CD4-positive, alpha-beta memory T cell (primary cell): ENCODE measurements around the gene HYAL2. TPM values are rescaled to one million over a fixed set of nuclear protein-coding genes. Genes with fewer than 3 reads are reported as not detected.

Experiments used
- CTCF ChIA-PET: fragments of 350-600 bp; sonication (Branson Sonifier 250); formaldehyde crosslinking; loops from one replicate; lab custom pipeline; 2021; ENCODE audit warnings: inconsistent platforms; ENCODE audit not compliant: partially characterized antibody; lab: Charles Lee
- POLR2A ChIA-PET: fragments of 350-600 bp; sonication (Branson Sonifier 250); formaldehyde crosslinking; loops from one replicate; lab custom pipeline; 2021; ENCODE audit not compliant: partially characterized antibody; lab: Charles Lee
- DNase-seq, 5 donors: peaks; one replicate each; pipeline versions ENCODE4 v3.0.0 to v3.0.0-alpha.2; 2020 to 2022; ENCODE audit warnings: mixed read lengths in 1 of 5
- H3K27ac ChIP-seq: one replicate; pipeline ENCODE4 v1.7.0; 2013; ENCODE audit warnings: low read depth, low read length
- H3K27me3 ChIP-seq: 2 replicates; pipeline ENCODE4 v1.7.0; 2013; ENCODE audit warnings: mild to moderate bottlenecking, low read length, moderate library complexity; ENCODE audit not compliant: insufficient read depth
- H3K36me3 ChIP-seq: 2 replicates; pipeline ENCODE4 v1.7.0; 2013; ENCODE audit warnings: mild to moderate bottlenecking, low read length, moderate library complexity; ENCODE audit not compliant: insufficient read depth
- H3K4me1 ChIP-seq: 2 replicates; pipeline ENCODE4 v1.7.0; 2013; ENCODE audit warnings: mild to moderate bottlenecking, low read length, moderate library complexity; ENCODE audit not compliant: insufficient read depth
- H3K4me3 ChIP-seq, 2 donors: one replicate each; pipeline ENCODE4 v1.7.0; 2013; ENCODE audit warnings: low read length in 2 of 2, mild to moderate bottlenecking in 1 of 2
- H3K9me3 ChIP-seq, 2 donors: one replicate each; pipeline ENCODE4 v1.7.0; 2013; ENCODE audit warnings: low read length in 2 of 2, control low read depth in 1 of 2; ENCODE audit not compliant: control insufficient read depth in 1 of 2
- H3K27ac Mint-ChIP-seq, 7 donors: one replicate each; pipeline ENCODE4 v1.8.0; 2020 to 2021; ENCODE audit warnings: mixed read lengths in 7 of 7, mild to moderate bottlenecking in 6 of 7, inconsistent platforms in 3 of 7, moderate library complexity in 3 of 7
- H3K27me3 Mint-ChIP-seq, 2 donors: one replicate each; pipeline ENCODE4 v1.8.0; 2020 to 2021; ENCODE audit warnings: mixed read lengths in 2 of 2
- H3K36me3 Mint-ChIP-seq, 2 donors: one replicate each; pipeline ENCODE4 v1.8.0; 2020 to 2021; ENCODE audit warnings: mixed read lengths in 2 of 2, inconsistent platforms in 1 of 2, mild to moderate bottlenecking in 1 of 2
- H3K4me1 Mint-ChIP-seq, 4 donors: one replicate each; pipeline ENCODE4 v1.8.0; 2020 to 2021; ENCODE audit warnings: mixed read lengths in 4 of 4, mild to moderate bottlenecking in 1 of 4
- H3K4me3 Mint-ChIP-seq, 8 donors: one replicate each; pipeline ENCODE4 v1.8.0; 2020 to 2021; ENCODE audit warnings: mixed read lengths in 8 of 8, mild to moderate bottlenecking in 7 of 8, moderate library complexity in 6 of 8, inconsistent platforms in 3 of 8
- H3K9me3 Mint-ChIP-seq, 8 donors: one replicate each; pipeline ENCODE4 v1.8.0; 2020 to 2021; ENCODE audit warnings: mixed read lengths in 8 of 8, mild to moderate bottlenecking in 5 of 8, inconsistent platforms in 3 of 8, moderate library complexity in 1 of 8
- intact Hi-C: fragments of 100-400 bp; cut with micrococcal nuclease; formaldehyde crosslinking; loops from one replicate; pipeline ENCODE4 v1.15.1; 2023
- polyA plus RNA-seq, 2 donors: library from polyadenylated mRNA; unstranded; fragments of 300-500 nt; fragmentation: Illumina TruSeq; gene quantifications; one replicate each; pipeline ENCODE4 v1.2.3, GENCODE V29; 2021
- total RNA-seq, 2 experiments: library from RNA; stranded (reverse); gene quantifications; one replicate each; pipeline ENCODE4 v1.2.3, GENCODE V29; 2021

The HYAL2 gene
- total and polyA plus RNA-seq, 4 experiments from 2014 or later = 3.7 to 12.3 (median 7.2) TPM

- ChIA-PET CTCF (interaction anchor here (0.9 to 1.8 kb wide), 4 partner anchors 14 to 178 kb away, joined by 3 to 13 read pairs (median 8); partner anchors contain the start of genes CYB561D2, NPRL2 and ZMYND10), POLR2A (interaction anchor here (0.6 to 11.5 kb wide), 13 partner anchors 8 to 1135 kb away, joined by 3 to 153 read pairs (median 6); partner anchors contain the start of genes C3orf18, CYB561D2, DCAF1 and HEMK1)
- no peaks in the 10 kb centered on the region for H3K27me3 ChIP-seq
- peak overlapping the region in 1 of 2 donors; percentile 100 for H3K4me3 ChIP-seq
- DNase-seq = no peak
- Mint-ChIP-seq H3K4me3 (peak overlapping the region; percentile 46 to 94 (median 90)), H3K9me3 (no peaks in the 10 kb centered on the region), H3K36me3 (no peaks in the 10 kb centered on the region), H3K27ac (peak overlapping the region in 1 of 7 donors; percentile 91), H3K4me1 (peaks cover 9 to 38% (median 21%) of the 10 kb centered on the region in 4 donors), H3K27me3 (peaks cover 0 to 1% of the 10 kb centered on the region in 2 donors)
- no peaks in the 10 kb centered on the region for H3K9me3 ChIP-seq
- peak overlapping the region; percentile 29 for H3K27ac ChIP-seq
- no peaks in the 10 kb centered on the region for H3K36me3 ChIP-seq
- H3K4me1 ChIP-seq = peaks cover 34% of the 10 kb centered on the region
- intact Hi-C loops = loop anchor here (2.0 to 5.0 kb wide), 3 partner anchors 14 to 248 kb away; partner anchors contain the start of genes C3orf18, CISH, CYB561D2 and HEMK1
Measured at GRCh38 chr3:50364573-50365079, 42.1 kb upstream of the HYAL2 start.

- DNase-seq = no peak
- H3K4me1 Mint-ChIP-seq = peaks cover 26 to 49% (median 38%) of the 10 kb centered on the region in 4 donors
- H3K36me3 Mint-ChIP-seq = peaks cover 0 to 30% of the 10 kb centered on the region in 2 donors
- Histone ChIP-seq H3K36me3 (peaks cover 20% of the 10 kb centered on the region), H3K4me3 (peak overlapping the region in 1 of 2 donors; percentile 46), H3K4me1 (peaks cover 50% of the 10 kb centered on the region), H3K27ac (peak overlapping the region; percentile 97), H3K27me3 (no peaks in the 10 kb centered on the region), H3K9me3 (no peaks in the 10 kb centered on the region)
- POLR2A ChIA-PET = interaction anchor here (0.8 to 23.7 kb wide), 5 partner anchors 11 to 61 kb away, joined by 3 to 595 read pairs (median 4); partner anchors contain the start of genes CYB561D2, HYAL3, NAA80 and NPRL2
- H3K4me3 Mint-ChIP-seq = peak overlapping the region; percentile 95 to 100 (median 98)
- H3K27ac Mint-ChIP-seq = peak overlapping the region; percentile 96 to 98 (median 98)
- no peaks in the 10 kb centered on the region for H3K27me3 Mint-ChIP-seq
- no peaks in the 10 kb centered on the region for H3K9me3 Mint-ChIP-seq
- intact Hi-C loops = loop anchor here (1.0 kb wide), 4 partner anchors 8 to 67 kb away; partner anchors contain the start of genes HYAL3, IFRD2, NAA80 and TUSC2
- CTCF ChIA-PET = interaction anchor here (1.0 kb wide), 1 partner anchor 13 kb away, joined by 3 read pairs; no protein-coding TSS in a partner anchor
Measured at GRCh38 chr3:50359760-50360110, 37.2 kb upstream of the HYAL2 start.

- H3K4me1 ChIP-seq = peaks cover 44% of the 10 kb centered on the region
- Mint-ChIP-seq H3K27ac (peak within 1 kb of the TSS; percentile 96 to 98 (median 98)), H3K4me1 (peaks cover 30 to 49% (median 39%) of the 10 kb centered on the region in 4 donors), H3K36me3 (peaks cover 5 to 36% of the 10 kb centered on the region in 2 donors), H3K27me3 (no peaks in the 10 kb centered on the region), H3K9me3 (no peaks in the 10 kb centered on the region), H3K4me3 (peak within 1 kb of the TSS; percentile 95 to 100 (median 98))
- peak within 1 kb of the TSS; percentile 78 to 95 for H3K4me3 ChIP-seq
- no peaks in the 10 kb centered on the region for H3K27me3 ChIP-seq
- H3K27ac ChIP-seq = peak within 1 kb of the TSS; percentile 97
- peak; percentile 93 to 99 (median 96) for DNase-seq
- POLR2A ChIA-PET = interaction anchor here (0.8 to 23.7 kb wide), 5 partner anchors 10 to 60 kb away, joined by 3 to 595 read pairs (median 4); partner anchors contain the start of genes CYB561D2, HYAL3, NAA80 and NPRL2
- intact Hi-C loops = loop anchor here (1.0 kb wide), 4 partner anchors 8 to 67 kb away; partner anchors contain the start of genes HYAL3, IFRD2, NAA80 and TUSC2
- CTCF ChIA-PET = interaction anchor here (1.0 kb wide), 1 partner anchor 13 kb away, joined by 3 read pairs; no protein-coding TSS in a partner anchor
- H3K9me3 ChIP-seq = no peaks in the 10 kb centered on the region
- peaks cover 26% of the 10 kb centered on the region for H3K36me3 ChIP-seq
Measured at GRCh38 chr3:50358911-50359759, 36.6 kb upstream of the HYAL2 start, which contains the start of gene TMEM115. TMEM115 (minus strand) TSS chr3:50359521; CDS start chr3:50359063, 458 bp downstream.

GRCh38 chr3:50358355-50358910, 35.9 kb upstream of the HYAL2 start:
- H3K36me3 Mint-ChIP-seq = peaks cover 6 to 41% of the 10 kb centered on the region in 2 donors
- no peak for DNase-seq
- intact Hi-C loops = no loop called here
- no peaks in the 10 kb centered on the region for H3K9me3 ChIP-seq
- H3K9me3 Mint-ChIP-seq = no peaks in the 10 kb centered on the region
- no peaks in the 10 kb centered on the region for H3K27me3 Mint-ChIP-seq
- ChIA-PET CTCF (no interaction called here), POLR2A (interaction anchor here (2.5 to 23.7 kb wide), 3 partner anchors 10 to 60 kb away, joined by 12 to 595 read pairs (median 153); partner anchors contain the start of genes CYB561D2, HYAL3, NAA80 and NPRL2)
- peak overlapping the region; percentile 85 to 100 (median 98) for H3K4me3 Mint-ChIP-seq
- H3K27ac ChIP-seq = peak overlapping the region; percentile 97
- peaks cover 41% of the 10 kb centered on the region for H3K4me1 ChIP-seq
- H3K27me3 ChIP-seq = no peaks in the 10 kb centered on the region
- H3K4me1 Mint-ChIP-seq = peaks cover 30 to 49% (median 39%) of the 10 kb centered on the region in 4 donors
- peak overlapping the region; percentile 86 to 97 (median 90) for H3K27ac Mint-ChIP-seq
- peaks cover 31% of the 10 kb centered on the region for H3K36me3 ChIP-seq
- H3K4me3 ChIP-seq = peak overlapping the region; percentile 78 to 95

- Histone ChIP-seq H3K4me1 (peaks cover 41% of the 10 kb centered on the region), H3K36me3 (peaks cover 34% of the 10 kb centered on the region)
- H3K4me1 Mint-ChIP-seq = peaks cover 32 to 58% (median 41%) of the 10 kb centered on the region in 4 donors
Measured at GRCh38 chr3:50357481-50357880, 34.9 kb upstream of the HYAL2 start.

GRCh38 chr3:50356553-50356952, 34.0 kb upstream of the HYAL2 start:
- DNase-seq = no peak
- Mint-ChIP-seq H3K4me1 (peaks cover 33 to 63% (median 44%) of the 10 kb centered on the region in 4 donors), H3K27me3 (no peaks in the 10 kb centered on the region), H3K9me3 (no peaks in the 10 kb centered on the region), H3K27ac (peak overlapping the region in 5 of 7 donors; percentile 53 to 97 (median 75)), H3K36me3 (peaks cover 6 to 49% of the 10 kb centered on the region in 2 donors), H3K4me3 (peak overlapping the region in 7 of 8 donors; percentile 32 to 100 (median 90))
- CTCF ChIA-PET = interaction anchor here (1.2 to 2.3 kb wide), 4 partner anchors 9 to 1034 kb away, joined by 3 to 13 read pairs (median 6); partner anchors contain the start of gene RBM15B
- Histone ChIP-seq H3K4me3 (no peak overlapping the region), H3K4me1 (peaks cover 47% of the 10 kb centered on the region), H3K9me3 (no peaks in the 10 kb centered on the region), H3K27ac (peak overlapping the region; percentile 97), H3K36me3 (peaks cover 34% of the 10 kb centered on the region), H3K27me3 (no peaks in the 10 kb centered on the region)
- POLR2A ChIA-PET = interaction anchor here (0.9 to 23.7 kb wide), 6 partner anchors 8 to 213 kb away, joined by 3 to 595 read pairs (median 10); partner anchors contain the start of genes CYB561D2, HEMK1, HYAL3 and NAA80
- intact Hi-C loops = no loop called here

More at GRCh38 chr3:50357481-50357880, 34.9 kb upstream of the HYAL2 start:
- POLR2A ChIA-PET = interaction anchor here (0.9 to 23.7 kb wide), 7 partner anchors 8 to 212 kb away, joined by 3 to 595 read pairs (median 9); partner anchors contain the start of genes CYB561D2, HEMK1, HYAL3 and NAA80
- H3K4me3 Mint-ChIP-seq = peak overlapping the region; percentile 31 to 100 (median 94)
- intact Hi-C loops = no loop called here
- Histone ChIP-seq H3K27ac (peak overlapping the region; percentile 97), H3K27me3 (no peaks in the 10 kb centered on the region), H3K4me3 (peak overlapping the region; percentile 9 to 95), H3K9me3 (no peaks in the 10 kb centered on the region)
- H3K9me3 Mint-ChIP-seq = no peaks in the 10 kb centered on the region
- CTCF ChIA-PET = interaction anchor here (1.2 to 2.3 kb wide), 4 partner anchors 10 to 1033 kb away, joined by 3 to 13 read pairs (median 6); partner anchors contain the start of gene RBM15B
- no peaks in the 10 kb centered on the region for H3K27me3 Mint-ChIP-seq
- peaks cover 6 to 47% of the 10 kb centered on the region in 2 donors for H3K36me3 Mint-ChIP-seq
- no peak for DNase-seq
- H3K27ac Mint-ChIP-seq = peak overlapping the region in 6 of 7 donors; percentile 61 to 97 (median 88)
